Activated CD4-positive, CD25-positive, alpha-beta regulatory T cell treated with anti-CD3 and anti-CD28 coated beads, Interleukin-2, amount 50 U/mL, for 16 hours (primary cell): ENCODE data around the gene ANKRD13B.

Source experiments
- DNase-seq: peaks from one replicate; pipeline ENCODE4 v3.0.0-alpha.2; 2020; ENCODE audit warnings: low read depth, low spot score

ANKRD13B gene

GRCh38 chr17:29594519-29595090 lies 1.7 kb downstream of the ANKRD13B start:
- DNase-seq: no peak

GRCh38 chr17:29595107-29595942 lies 2.4 kb downstream of the ANKRD13B start:
- no peak for DNase-seq

DNA sequence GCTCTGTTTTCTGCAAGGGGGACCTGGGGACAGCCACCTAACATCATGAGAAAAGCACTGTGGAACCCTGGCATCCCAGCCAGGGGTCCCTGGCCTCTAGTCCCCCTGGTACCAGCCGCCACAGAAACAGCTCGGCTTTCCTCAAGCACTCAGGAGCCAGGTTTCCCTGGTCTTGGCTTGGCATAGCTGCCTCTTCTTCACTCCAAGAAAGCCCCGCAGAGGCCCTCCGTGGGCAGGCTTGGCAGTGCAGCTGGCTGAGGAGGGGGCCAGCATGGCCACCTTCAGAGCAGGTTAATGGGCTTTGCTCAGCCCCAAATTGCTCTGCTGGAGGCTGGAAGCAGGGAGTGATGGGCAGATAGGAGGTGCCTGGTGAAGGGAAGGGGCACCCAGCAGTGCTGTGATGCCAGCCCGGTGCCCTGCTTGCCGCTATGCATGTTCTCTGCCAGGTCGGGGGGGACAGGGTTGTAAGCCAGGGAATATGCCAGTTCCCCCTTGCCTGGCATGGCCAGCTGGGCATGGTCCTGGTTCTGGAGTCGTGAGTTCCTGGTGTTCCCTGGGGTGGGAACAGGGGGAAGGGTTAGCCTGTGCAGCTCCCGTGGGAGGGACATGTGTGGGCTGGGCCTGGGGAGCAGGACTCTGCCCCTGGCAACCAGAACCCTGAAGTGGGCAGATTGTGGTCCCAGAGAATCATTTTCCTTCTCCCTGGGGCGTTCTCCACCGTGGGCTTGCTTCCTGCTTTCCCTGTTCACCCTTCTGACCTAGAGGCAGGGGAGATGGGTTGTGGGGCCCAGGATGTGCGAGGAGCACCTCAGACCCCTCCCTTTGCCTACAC lies 3.2 kb downstream of the ANKRD13B start:
- no peak for DNase-seq

DNA sequence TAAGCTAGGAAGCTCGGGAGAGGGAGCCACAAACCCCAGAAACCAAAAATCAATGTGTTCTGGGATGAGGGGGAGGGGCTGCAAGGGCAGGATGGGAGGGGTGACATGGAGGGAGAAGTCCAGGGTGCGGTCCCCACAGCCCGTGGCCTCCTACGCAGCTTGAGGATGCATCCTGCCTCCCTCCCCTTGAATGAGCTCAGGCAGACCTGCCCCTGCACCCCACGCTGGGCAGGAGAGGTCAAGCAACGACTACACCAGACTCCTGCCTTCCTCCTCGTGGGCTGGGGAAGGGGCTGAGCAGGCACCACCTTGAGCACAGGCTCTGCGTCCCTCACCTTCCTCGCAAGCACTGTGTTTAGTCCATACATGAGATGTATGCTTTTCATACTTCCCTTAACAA lies 3.9 kb downstream of the ANKRD13B start:
- no peak for DNase-seq

DNA sequence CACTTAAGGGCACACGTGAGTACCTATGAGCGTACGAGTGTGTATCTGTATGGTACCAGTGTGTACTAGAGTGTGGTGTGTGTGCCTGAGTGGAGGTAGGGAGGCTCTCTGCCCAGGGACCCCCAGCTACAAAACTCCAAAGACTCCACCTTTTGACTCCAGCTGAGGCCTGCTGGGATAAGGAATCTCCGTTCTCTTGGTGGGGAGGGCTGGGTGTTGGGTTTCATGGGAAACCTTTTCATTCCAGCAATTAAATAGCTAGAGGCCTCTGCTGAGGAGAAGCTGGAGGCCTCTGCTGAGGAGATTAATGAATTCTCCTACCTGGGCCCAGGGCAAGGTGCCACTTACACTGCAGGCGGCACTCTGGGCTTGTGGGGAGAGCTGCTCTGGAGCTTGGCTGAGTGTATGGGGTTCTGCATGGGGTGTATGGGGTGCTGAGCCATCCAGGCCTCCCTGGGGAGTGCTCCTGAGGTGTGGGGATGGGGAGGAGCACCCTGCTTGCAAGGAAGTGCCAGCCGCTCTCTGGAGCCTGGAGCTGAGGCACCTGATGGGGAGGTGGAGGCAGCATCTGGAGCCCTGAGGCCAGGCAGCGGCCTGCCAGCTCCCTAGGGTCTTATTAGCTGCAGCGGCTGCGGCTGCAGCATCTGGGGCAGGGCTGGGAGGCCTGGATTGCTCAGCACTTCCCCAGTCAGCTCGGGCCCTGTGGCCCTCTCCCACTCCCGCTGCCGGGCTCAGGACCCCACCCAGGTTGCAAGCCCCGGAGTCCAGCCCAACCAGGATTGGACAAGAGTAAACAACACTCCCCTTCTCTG lies 4.6 kb downstream of the ANKRD13B start:
- no peak for DNase-seq

DNA sequence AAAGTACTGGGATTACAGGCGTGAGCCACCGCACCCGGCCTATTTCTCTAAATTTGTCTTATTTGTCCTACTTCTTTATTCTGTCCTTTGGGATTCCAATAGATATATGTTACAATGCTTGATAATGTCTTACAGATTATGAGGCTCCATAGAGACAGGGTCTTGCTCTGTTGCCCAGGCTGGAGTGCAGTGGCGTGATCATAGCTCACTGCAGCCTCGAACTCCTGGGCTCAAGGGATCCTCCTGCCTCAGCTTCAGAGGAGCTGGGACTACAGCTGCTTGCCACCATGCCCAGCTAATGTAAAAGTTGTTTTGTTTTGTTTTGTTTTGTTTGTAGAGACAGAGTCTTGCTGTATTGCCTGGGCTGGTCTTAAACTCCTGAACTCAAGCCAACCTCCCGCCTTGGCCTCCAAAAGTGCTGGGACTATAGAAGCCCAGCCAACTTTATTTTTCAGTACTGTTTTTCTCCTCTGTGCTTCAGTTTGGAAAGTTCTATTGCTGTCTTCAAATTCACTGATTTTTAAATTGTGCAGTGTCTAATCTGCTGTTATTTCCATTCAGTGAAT lies 10.3 kb downstream of the ANKRD13B start:
- no peak for DNase-seq

GRCh38 chr17:29607557-29608195 lies 14.7 kb downstream of the ANKRD13B start:
- no peak for DNase-seq

GRCh38 chr17:29608986-29609385 lies 16.1 kb downstream of the ANKRD13B start:
- DNase-seq: no peak

DNA sequence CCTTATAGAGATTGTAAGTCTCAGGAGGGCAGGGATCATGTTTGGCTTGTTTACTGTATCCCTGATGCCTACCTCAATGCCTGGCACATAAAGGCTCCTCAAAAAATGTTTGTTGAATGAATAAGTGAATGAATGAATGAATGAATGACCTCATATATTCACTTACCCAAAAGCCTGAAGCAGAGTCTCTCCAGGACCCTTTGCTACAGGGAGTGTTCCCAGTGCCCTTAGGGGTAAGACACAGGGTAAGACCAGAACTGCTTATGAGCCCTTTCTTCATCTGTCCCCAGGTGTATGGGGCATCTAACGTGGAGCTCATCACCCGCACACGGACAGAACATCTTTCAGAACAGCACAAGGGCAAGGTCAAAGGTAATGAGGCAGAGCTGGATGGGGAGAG lies 17.5 kb downstream of the ANKRD13B start:
- no peak for DNase-seq

GRCh38 chr17:29611351-29612093 lies 18.6 kb downstream of the ANKRD13B start:
- DNase-seq: no peak

- DNase-seq: no peak
Observed at GRCh38 chr17:29612094-29612403, 19.1 kb downstream of the ANKRD13B start.

- no peak for DNase-seq
Observed at GRCh38 chr17:29612404-29613280, 19.7 kb downstream of the ANKRD13B start.

DNA sequence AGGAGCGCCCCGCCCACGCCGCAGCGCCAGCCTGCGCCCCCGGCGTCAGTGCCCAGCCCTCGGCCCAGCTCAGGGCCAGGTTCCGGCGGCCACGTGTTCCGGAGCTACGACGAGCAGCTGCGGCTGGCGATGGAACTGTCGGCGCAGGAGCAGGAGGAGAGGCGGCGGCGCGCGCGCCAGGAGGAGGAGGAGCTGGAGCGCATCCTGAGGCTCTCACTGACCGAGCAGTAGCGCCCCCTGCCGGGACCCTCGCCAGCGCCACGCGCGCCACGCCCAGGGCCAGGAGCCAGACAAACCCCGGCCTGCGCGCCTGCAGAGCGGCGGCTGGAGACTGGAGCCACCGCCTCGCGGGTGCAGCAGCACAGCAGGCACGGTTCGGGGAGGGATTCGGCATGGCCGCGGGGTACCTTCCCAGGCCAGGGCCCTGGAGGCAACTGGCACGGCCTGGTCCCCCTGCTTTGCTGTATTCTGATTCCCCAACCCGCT lies 20.5 kb downstream of the ANKRD13B start:
- DNase-seq: peak; percentile 78

GRCh38 chr17:29613856-29614255 lies 20.9 kb downstream of the ANKRD13B start:
- no peak for DNase-seq

- DNase-seq: no peak
Observed at GRCh38 chr17:29614349-29615047, 21.6 kb downstream of the ANKRD13B start.

DNA sequence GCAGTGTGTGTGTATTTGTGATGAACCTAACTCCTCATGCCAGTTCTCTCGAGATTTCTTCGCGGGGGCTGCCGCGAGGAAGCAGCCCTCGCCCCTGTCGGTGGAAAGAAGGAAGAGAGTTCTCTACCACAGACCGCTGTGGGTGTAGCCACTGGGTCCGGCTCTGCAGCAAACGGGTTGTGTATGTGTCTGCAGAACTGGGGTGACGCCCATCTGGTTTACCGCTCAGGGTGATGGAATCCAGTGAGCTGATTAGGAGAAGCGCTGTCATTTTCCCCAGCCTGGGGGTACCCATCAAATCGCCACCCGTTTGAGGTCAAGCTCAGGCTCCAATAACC lies 22.1 kb downstream of the ANKRD13B start:
- no peak for DNase-seq

DNA sequence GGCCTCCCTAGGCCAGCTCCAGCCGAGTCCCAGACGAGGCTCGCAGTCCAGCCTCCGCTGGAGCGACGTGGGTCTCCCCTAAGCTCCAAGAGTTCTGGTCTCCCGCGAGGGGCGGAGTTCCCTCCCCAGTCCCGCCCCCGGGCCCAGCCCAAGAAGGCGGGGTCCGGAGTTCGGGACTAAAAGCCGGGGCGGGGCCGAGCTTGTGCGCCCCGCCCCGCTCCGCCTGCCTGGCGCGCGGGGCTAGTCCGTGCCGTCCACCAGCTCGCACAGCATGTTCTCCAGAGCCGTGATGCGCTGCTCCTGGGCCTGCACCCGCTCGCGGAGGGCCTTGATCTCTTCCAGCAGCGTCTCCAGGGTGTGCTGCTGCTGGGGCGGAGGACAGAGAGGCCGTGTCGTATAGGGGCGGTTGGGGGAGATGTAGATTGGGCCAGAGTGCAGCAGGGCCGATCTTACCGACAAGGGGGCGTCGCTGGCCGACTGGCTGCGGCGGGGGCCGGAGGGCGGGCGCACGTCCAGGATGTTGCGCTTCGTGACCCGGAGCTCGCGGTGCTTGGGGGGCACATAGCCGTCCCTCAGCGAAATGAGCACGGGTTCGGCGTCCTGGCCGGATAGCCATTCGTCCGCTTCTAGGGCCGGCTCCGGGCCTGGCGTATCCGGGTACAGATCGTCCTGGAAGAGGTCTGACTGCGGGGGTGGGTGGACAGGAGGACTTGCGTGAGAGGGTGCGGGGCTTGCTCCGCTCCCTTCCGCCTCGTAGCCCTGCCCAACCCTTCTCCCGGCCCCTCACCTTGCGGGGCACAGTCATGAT lies 22.8 kb downstream of the ANKRD13B start:
- DNase-seq: peak; percentile 75
